ENCODE measurements around the gene GRIK2.
"Not testable (repeated sequence)": the region's sequence is repeated elsewhere in the genome, so short reads cannot be mapped to it uniquely, and the experiment has no call there.

The GRIK2 gene

GRCh38 chr6:101633081-101633480, 239.6 kb downstream of the GRIK2 start:
- DNase-seq (ENCODE audit: low spot score), result no peak

- DNase-seq (ENCODE audit: low spot score), result not testable (repeated sequence)
Measured at GRCh38 chr6:101638865-101639264, 245.4 kb downstream of the GRIK2 start.

GRCh38 chr6:101640131-101640530, 246.6 kb downstream of the GRIK2 start:
- no peak for DNase-seq (ENCODE audit: low spot score)

GRCh38 chr6:101645770-101646169, 252.3 kb downstream of the GRIK2 start:
- no peak for DNase-seq (ENCODE audit: low spot score)

- DNase-seq (ENCODE audit: low spot score), result no peak
Measured at GRCh38 chr6:101650402-101651100, 257.0 kb downstream of the GRIK2 start.

GRCh38 chr6:101652079-101652478, 258.6 kb downstream of the GRIK2 start:
- no peak for DNase-seq (ENCODE audit: low spot score)

GRCh38 chr6:101655109-101655508, 261.6 kb downstream of the GRIK2 start:
- no peak for DNase-seq (ENCODE audit: low spot score)

- no peak for DNase-seq (ENCODE audit: low spot score)
Measured at GRCh38 chr6:101662111-101662897, 268.8 kb downstream of the GRIK2 start.

GRCh38 chr6:101663100-101663499, 269.6 kb downstream of the GRIK2 start:
- no peak for DNase-seq (ENCODE audit: low spot score)

GRCh38 chr6:101666256-101666655, 272.7 kb downstream of the GRIK2 start:
- DNase-seq (ENCODE audit: low spot score), result no peak

GRCh38 chr6:101668496-101669030, 275.1 kb downstream of the GRIK2 start:
- no peak for DNase-seq (ENCODE audit: low spot score)

GRCh38 chr6:101676187-101676586, 282.7 kb downstream of the GRIK2 start:
- no peak for DNase-seq (ENCODE audit: low spot score)

GRCh38 chr6:101682937-101683336, 289.4 kb downstream of the GRIK2 start:
- DNase-seq (ENCODE audit: low spot score), result no peak

GRCh38 chr6:101683884-101684283, 290.4 kb downstream of the GRIK2 start:
- DNase-seq (ENCODE audit: low spot score), result no peak

- DNase-seq (ENCODE audit: low spot score), result no peak
Measured at GRCh38 chr6:101686653-101687052, 293.1 kb downstream of the GRIK2 start.

GRCh38 chr6:101689156-101689555, 295.6 kb downstream of the GRIK2 start:
- DNase-seq (ENCODE audit: low spot score), result no peak

- no peak for DNase-seq (ENCODE audit: low spot score)
Measured at GRCh38 chr6:101689695-101690094, 296.2 kb downstream of the GRIK2 start.

GRCh38 chr6:101700655-101701054, 307.1 kb downstream of the GRIK2 start:
- DNase-seq (ENCODE audit: low spot score), result no peak

- DNase-seq (ENCODE audit: low spot score), result no peak
Measured at GRCh38 chr6:101703311-101703710, 309.8 kb downstream of the GRIK2 start.

- no peak for DNase-seq (ENCODE audit: low spot score)
Measured at GRCh38 chr6:101705866-101706265, 312.4 kb downstream of the GRIK2 start.

GRCh38 chr6:101706576-101706975, 313.1 kb downstream of the GRIK2 start:
- DNase-seq (ENCODE audit: low spot score), result no peak

- no peak for DNase-seq (ENCODE audit: low spot score)
Measured at GRCh38 chr6:101711518-101711917, 318.0 kb downstream of the GRIK2 start.

- DNase-seq (ENCODE audit: low spot score), result no peak
Measured at GRCh38 chr6:101716387-101716786, 322.9 kb downstream of the GRIK2 start.
